ENCODE data around the gene F13A1. TPM values are rescaled to one million over a fixed set of nuclear protein-coding genes. Genes with fewer than 3 reads are reported as not detected.

Gene F13A1
- total RNA-seq, 4 donors from 2014 or later, result 0.87 to 104 (median 37.3) TPM

GRCh38 chr6:6123803-6124202 is 196.7 kb downstream of the F13A1 start:
- intact Hi-C loops (cut with DNase I), result no loop called here
- DNase-seq, result no peak
- no peaks in the 10 kb centered on the region for H3K27me3 ChIP-seq
- TF ChIP-seq CTCF (IDR thresholded peaks at IDR 0.05), result no peak
- no peak for TF ChIP-seq POLR2A (IDR thresholded peaks at IDR 0.05)
- no peak overlapping the region for H3K27ac ChIP-seq
- no peaks in the 10 kb centered on the region for H3K4me1 ChIP-seq
- no peaks in the 10 kb centered on the region for H3K9me3 ChIP-seq
- no peaks in the 10 kb centered on the region for H3K36me3 ChIP-seq
- 55 to 64% methylated on average over 1 to 3 of the region's 3 CpGs for WGBS, 2 donors
- no peak overlapping the region for H3K4me3 ChIP-seq

- H3K27me3 ChIP-seq, result no peaks in the 10 kb centered on the region
- no peak for DNase-seq
- no peak overlapping the region for H3K27ac ChIP-seq
- H3K4me1 ChIP-seq, result no peaks in the 10 kb centered on the region
- intact Hi-C loops (cut with DNase I), result no loop called here
- TF ChIP-seq POLR2A (IDR thresholded peaks at IDR 0.05), result no peak
- TF ChIP-seq CTCF (IDR thresholded peaks at IDR 0.05), result no peak
- H3K9me3 ChIP-seq, result no peaks in the 10 kb centered on the region
- H3K36me3 ChIP-seq, result no peaks in the 10 kb centered on the region
- WGBS, 2 donors, result 80% methylated on average over 1 of the region's 1 CpG; no CpG with 5 or more reads in 1 of the 2 donors
- H3K4me3 ChIP-seq, result no peak overlapping the region
Measured at GRCh38 chr6:6121943-6122342, 198.5 kb downstream of the F13A1 start.

GRCh38 chr6:6105472-6106036 is 214.9 kb downstream of the F13A1 start:
- H3K27ac ChIP-seq, result no peak overlapping the region
- no peaks in the 10 kb centered on the region for H3K4me1 ChIP-seq
- no peaks in the 10 kb centered on the region for H3K27me3 ChIP-seq
- H3K4me3 ChIP-seq, result no peak overlapping the region
- no peaks in the 10 kb centered on the region for H3K9me3 ChIP-seq
- H3K36me3 ChIP-seq, result no peaks in the 10 kb centered on the region
- TF ChIP-seq POLR2A (IDR thresholded peaks at IDR 0.05), result no peak
- TF ChIP-seq CTCF (IDR thresholded peaks at IDR 0.05), result peak in 1 of 6 experiments; percentile 3
- intact Hi-C loops (cut with DNase I), result no loop called here
- no peak for DNase-seq

Small RNA genes lying within 50 kb of the gene (small RNA-seq; reads per million reads assigned to genes)
- gene MIR7853, result 0 to 6.9 (median 3.1) reads per million in 4 donors
